K562 (cell line): ENCODE results near the gene GIPC3. TPM values are rescaled to one million over a fixed set of nuclear protein-coding genes. Genes with fewer than 3 reads are reported as not detected.

Experiments
- CHD2 ChIP-seq: IDR thresholded peaks from 2 replicates; pipeline ENCODE4 v1.6.1; 2011; ENCODE audit warnings: low read depth, low read length
- GABPB1 ChIP-seq: sonication (generic); formaldehyde crosslinking; IDR thresholded peaks from 2 replicates; pipeline ENCODE4 v1.8.0; 2022; ENCODE audit warnings: mild to moderate bottlenecking, missing genetic modification reagents
- GATAD2B ChIP-seq: fragments of 450-650 bp; IDR thresholded peaks from 2 replicates; pipeline ENCODE4 v1.6.1; 2017; ENCODE audit warnings: mild to moderate bottlenecking, borderline replicate concordance
- MXI1 ChIP-seq: IDR thresholded peaks from 2 replicates; pipeline ENCODE4 v1.6.1; 2011; ENCODE audit warnings: low read depth, mild to moderate bottlenecking, improper control_type of control experiment, low read length
- NEUROD1 ChIP-seq: fragments of 150-350 bp; IDR thresholded peaks from 2 replicates; pipeline ENCODE4 v1.6.1; 2014; ENCODE audit warnings: borderline replicate concordance, low read length, low read depth; ENCODE audit not compliant: partially characterized antibody
- TBP ChIP-seq: optimal IDR thresholded peaks from 2 replicates; pipeline ENCODE3; 2011; ENCODE audit warnings: low read depth, low read length, improper control_type of control experiment
- polyA plus RNA-seq, 8 experiments: library from polyadenylated mRNA; depleted of rRNA in 4 of 8; stranded (reverse) in 5 of 8; unstranded in 3 of 8; fragments of >200 nt; fragmentation: Nextera tagmentation in 2 of 8; fragmentation: Illumina TruSeq in 1 of 8; extraction: Ambion mirVana in 2 of 8; extraction: Trizol in 1 of 8; gene quantifications; 2 replicates each; pipeline versions ENCODE4 v1.2.1 to v1.2.3, GENCODE V29; 2011 to 2014; ENCODE audit warnings: inconsistent platforms in 1 of 8, missing spikeins in 1 of 8
- total RNA-seq, 7 experiments: library from RNA; depleted of rRNA in 6 of 7; stranded (reverse); fragments of >200 nt in 6 of 7; fragmentation: Illumina TruSeq in 2 of 7; extraction: Trizol in 2 of 7; gene quantifications; 2 replicates each; pipeline versions ENCODE4 v1.2.1 to v1.2.3, GENCODE V29; 2011 to 2021; ENCODE audit warnings: low replicate concordance in 1 of 7
- TF ChIP-seq, protein P1 (sequence below): fragments of 250-450 bp; sonication (Bioruptor Pico); IDR thresholded peaks from 2 replicates; pipeline ENCODE4 v1.4.0; 2020; ENCODE audit warnings: mild to moderate bottlenecking
- TF ChIP-seq, protein P2 (sequence below), 2 experiments: fragments of 450-650 bp in 1 of 2; sonication (generic) in 1 of 2; formaldehyde crosslinking in 1 of 2; IDR thresholded peaks; 2 replicates each; pipeline versions ENCODE4 v1.7.1 to v1.9.0; 2016 to 2022; ENCODE audit warnings: inconsistent platforms in 1 of 2, mild to moderate bottlenecking in 1 of 2, missing genetic modification reagents in 1 of 2
- TF ChIP-seq, protein P3 (sequence below), 2 experiments: fragments of 450-650 bp; conservative IDR thresholded peaks; 2 replicates each; pipeline ENCODE4 v1.6.1; 2017; ENCODE audit warnings: mild to moderate bottlenecking in 2 of 2, moderate library complexity in 2 of 2
- TF ChIP-seq, protein P4 (sequence below): fragments of 250-450 bp; sonication (Bioruptor Pico); IDR thresholded peaks from 2 replicates; pipeline ENCODE4 v1.4.0; 2020; ENCODE audit warnings: mild to moderate bottlenecking, moderate library complexity

GIPC3 gene
- total and polyA plus RNA-seq, 9 of the 15 experiments (the other 6 are each of a cell fraction or from before 2014, with no cell fraction given), result 0.03 to 3.6 (median 1.5) TPM; not detected in 1

DNA sequence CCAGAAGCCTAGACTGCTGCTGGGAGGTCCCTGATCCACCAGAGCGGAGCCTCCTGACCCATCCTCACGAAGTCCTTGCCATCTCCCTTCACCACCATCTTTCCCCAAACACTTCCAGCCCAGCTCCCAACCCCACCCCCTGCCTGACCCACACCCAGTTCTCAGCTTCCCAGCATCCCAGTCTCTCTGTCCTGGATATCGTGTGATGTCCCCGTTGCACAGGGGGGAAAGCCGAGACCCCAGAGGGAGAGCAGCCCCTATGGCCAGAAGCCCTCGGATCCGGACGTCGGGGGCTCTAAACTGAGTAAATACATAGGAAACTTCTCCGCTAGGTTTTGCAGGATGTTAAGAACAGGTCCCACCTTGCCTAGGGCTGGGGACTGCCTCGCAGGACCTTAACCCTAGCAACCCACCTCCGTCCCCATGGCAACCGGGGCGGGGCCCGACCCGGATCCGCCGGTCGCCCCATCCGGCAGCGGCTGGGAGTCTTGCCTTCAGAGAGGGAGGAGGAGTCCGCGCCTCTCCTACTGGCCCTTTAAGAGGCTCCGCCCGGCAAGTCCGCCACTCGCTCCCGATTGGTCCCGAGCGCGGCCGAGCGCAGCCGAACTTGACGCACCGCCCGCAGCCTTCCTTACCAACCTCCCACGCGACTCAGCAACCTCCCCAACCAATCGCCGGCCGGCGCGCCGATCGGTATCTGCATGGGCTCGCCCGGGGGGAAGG lies 13.0 kb upstream of the GIPC3 start (continued):
- TF ChIP-seq, protein P1, sequence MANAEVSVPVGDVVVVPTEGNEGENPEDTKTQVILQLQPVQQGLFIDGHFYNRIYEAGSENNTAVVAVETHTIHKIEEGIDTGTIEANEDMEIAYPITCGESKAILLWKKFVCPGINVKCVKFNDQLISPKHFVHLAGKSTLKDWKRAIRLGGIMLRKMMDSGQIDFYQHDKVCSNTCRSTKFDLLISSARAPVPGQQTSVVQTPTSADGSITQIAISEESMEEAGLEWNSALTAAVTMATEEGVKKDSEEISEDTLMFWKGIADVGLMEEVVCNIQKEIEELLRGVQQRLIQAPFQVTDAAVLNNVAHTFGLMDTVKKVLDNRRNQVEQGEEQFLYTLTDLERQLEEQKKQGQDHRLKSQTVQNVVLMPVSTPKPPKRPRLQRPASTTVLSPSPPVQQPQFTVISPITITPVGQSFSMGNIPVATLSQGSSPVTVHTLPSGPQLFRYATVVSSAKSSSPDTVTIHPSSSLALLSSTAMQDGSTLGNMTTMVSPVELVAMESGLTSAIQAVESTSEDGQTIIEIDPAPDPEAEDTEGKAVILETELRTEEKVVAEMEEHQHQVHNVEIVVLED, result peak; percentile 88
- TF ChIP-seq CHD2, result peak; percentile 45
- TF ChIP-seq NEUROD1, result peak; percentile 90
- peak; percentile 45 for TF ChIP-seq TBP
- TF ChIP-seq, protein P2, sequence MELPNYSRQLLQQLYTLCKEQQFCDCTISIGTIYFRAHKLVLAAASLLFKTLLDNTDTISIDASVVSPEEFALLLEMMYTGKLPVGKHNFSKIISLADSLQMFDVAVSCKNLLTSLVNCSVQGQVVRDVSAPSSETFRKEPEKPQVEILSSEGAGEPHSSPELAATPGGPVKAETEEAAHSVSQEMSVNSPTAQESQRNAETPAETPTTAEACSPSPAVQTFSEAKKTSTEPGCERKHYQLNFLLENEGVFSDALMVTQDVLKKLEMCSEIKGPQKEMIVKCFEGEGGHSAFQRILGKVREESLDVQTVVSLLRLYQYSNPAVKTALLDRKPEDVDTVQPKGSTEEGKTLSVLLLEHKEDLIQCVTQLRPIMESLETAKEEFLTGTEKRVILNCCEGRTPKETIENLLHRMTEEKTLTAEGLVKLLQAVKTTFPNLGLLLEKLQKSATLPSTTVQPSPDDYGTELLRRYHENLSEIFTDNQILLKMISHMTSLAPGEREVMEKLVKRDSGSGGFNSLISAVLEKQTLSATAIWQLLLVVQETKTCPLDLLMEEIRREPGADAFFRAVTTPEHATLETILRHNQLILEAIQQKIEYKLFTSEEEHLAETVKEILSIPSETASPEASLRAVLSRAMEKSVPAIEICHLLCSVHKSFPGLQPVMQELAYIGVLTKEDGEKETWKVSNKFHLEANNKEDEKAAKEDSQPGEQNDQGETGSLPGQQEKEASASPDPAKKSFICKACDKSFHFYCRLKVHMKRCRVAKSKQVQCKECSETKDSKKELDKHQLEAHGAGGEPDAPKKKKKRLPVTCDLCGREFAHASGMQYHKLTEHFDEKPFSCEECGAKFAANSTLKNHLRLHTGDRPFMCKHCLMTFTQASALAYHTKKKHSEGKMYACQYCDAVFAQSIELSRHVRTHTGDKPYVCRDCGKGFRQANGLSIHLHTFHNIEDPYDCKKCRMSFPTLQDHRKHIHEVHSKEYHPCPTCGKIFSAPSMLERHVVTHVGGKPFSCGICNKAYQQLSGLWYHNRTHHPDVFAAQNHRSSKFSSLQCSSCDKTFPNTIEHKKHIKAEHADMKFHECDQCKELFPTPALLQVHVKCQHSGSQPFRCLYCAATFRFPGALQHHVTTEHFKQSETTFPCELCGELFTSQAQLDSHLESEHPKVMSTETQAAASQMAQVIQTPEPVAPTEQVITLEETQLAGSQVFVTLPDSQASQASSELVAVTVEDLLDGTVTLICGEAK (IDR thresholded peaks at IDR 0.05), result peak; percentile 43; the same call in 1 of the 2 replicates
- TF ChIP-seq, protein P2 (CRISPR knock-in tag; IDR thresholded peaks at IDR 0.05), result no peak
- TF ChIP-seq, protein P3, sequence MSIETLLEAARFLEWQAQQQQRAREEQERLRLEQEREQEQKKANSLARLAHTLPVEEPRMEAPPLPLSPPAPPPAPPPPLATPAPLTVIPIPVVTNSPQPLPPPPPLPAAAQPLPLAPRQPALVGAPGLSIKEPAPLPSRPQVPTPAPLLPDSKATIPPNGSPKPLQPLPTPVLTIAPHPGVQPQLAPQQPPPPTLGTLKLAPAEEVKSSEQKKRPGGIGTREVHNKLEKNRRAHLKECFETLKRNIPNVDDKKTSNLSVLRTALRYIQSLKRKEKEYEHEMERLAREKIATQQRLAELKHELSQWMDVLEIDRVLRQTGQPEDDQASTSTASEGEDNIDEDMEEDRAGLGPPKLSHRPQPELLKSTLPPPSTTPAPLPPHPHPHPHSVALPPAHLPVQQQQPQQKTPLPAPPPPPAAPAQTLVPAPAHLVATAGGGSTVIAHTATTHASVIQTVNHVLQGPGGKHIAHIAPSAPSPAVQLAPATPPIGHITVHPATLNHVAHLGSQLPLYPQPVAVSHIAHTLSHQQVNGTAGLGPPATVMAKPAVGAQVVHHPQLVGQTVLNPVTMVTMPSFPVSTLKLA (conservative IDR thresholded peaks at IDR 0.05), result peak in 1 of 2 experiments; percentile 61; a peak in 3 of 4 replicates
- TF ChIP-seq, protein P4, sequence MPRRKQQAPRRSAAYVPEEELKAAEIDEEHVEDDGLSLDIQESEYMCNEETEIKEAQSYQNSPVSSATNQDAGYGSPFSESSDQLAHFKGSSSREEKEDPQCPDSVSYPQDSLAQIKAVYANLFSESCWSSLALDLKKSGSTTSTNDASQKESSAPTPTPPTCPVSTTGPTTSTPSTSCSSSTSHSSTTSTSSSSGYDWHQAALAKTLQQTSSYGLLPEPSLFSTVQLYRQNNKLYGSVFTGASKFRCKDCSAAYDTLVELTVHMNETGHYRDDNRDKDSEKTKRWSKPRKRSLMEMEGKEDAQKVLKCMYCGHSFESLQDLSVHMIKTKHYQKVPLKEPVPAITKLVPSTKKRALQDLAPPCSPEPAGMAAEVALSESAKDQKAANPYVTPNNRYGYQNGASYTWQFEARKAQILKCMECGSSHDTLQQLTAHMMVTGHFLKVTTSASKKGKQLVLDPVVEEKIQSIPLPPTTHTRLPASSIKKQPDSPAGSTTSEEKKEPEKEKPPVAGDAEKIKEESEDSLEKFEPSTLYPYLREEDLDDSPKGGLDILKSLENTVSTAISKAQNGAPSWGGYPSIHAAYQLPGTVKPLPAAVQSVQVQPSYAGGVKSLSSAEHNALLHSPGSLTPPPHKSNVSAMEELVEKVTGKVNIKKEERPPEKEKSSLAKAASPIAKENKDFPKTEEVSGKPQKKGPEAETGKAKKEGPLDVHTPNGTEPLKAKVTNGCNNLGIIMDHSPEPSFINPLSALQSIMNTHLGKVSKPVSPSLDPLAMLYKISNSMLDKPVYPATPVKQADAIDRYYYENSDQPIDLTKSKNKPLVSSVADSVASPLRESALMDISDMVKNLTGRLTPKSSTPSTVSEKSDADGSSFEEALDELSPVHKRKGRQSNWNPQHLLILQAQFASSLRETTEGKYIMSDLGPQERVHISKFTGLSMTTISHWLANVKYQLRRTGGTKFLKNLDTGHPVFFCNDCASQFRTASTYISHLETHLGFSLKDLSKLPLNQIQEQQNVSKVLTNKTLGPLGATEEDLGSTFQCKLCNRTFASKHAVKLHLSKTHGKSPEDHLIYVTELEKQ (CRISPR knock-in tag), result no peak
- TF ChIP-seq GATAD2B, result no peak
- TF ChIP-seq MXI1, result peak; percentile 93
- no peak; the same call in 1 of the 2 replicates for TF ChIP-seq GABPB1 (CRISPR knock-in tag)
